ENCODE results near the gene ANXA1. TPM values are rescaled to one million over a fixed set of nuclear protein-coding genes. Genes with fewer than 3 reads are reported as not detected.
A peak's percentile ranks its signal among the peaks of the same experiment; 100 is the strongest.

Gene ANXA1
- total and polyA plus RNA-seq, 2 of the 13 experiments (the other 11 are each of a cell fraction or from before 2014, with no cell fraction given), result 0.15 to 0.20 TPM

DNA sequence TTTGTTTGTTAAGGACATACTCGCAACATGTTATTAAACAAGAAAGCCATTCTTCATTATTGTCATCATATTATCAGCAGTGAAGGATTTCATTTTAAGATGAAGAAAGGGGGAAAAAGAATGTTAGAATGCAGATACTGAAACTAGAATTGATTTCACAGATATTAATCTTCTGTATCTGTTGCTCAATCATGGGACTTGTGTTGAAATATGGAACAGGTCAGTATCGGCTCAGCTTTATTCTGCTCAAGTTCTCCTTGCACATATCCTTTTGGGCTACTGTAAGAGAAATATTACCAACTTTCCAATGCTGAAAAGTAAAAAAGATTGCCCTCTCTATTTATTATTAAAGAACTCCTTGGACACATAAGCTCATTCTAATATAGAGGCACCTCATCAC lies 13.8 kb upstream of the ANXA1 start:
- intact Hi-C loops (cut with micrococcal nuclease; ENCODE audit: unreplicated experiment), result no loop called here
- Histone ChIP-seq H3K4me2 (ENCODE audit: low read depth, low read length) (no peak overlapping the region), H3K9me3 (ENCODE audit: low read length) (no peaks in the 10 kb centered on the region), H3K4me1 (ENCODE audit: insufficient read depth, low read length) (no peaks in the 10 kb centered on the region), H3K9ac (ENCODE audit: insufficient read depth, low read depth, low read length) (no peak overlapping the region), H3K4me3 (replicated peaks in 1 of 3; ENCODE audit: insufficient read depth in 1 of 3, low read depth in 2 of 3, low read length in 3 of 3) (no peak overlapping the region), H3K27ac (ENCODE audit: extremely low read length, insufficient read depth, low read length) (no peak overlapping the region), H3K36me3 (replicated peaks in 1 of 2; ENCODE audit: control insufficient read depth in 1 of 2, insufficient read depth in 2 of 2, low read length in 2 of 2) (no peaks in the 10 kb centered on the region), H3K79me2 (ENCODE audit: insufficient read depth, low read length) (no peaks in the 10 kb centered on the region), H4K20me1 (ENCODE audit: insufficient read depth, low read length) (no peaks in the 10 kb centered on the region), H3K27me3 (ENCODE audit: control insufficient read depth in 1 of 2, insufficient read depth in 2 of 2, low read length in 2 of 2) (no peaks in the 10 kb centered on the region), H2AFZ (ENCODE audit: low read length) (no peak overlapping the region)
- no peak for TF ChIP-seq ASH2L (IDR thresholded peaks at IDR 0.05; ENCODE audit: insufficient read length, low read depth, low read length)
- no peak for TF ChIP-seq KLF13 (CRISPR knock-in tag; IDR thresholded peaks at IDR 0.05)
- TF ChIP-seq NFKBIZ (CRISPR knock-in tag; IDR thresholded peaks at IDR 0.05), result no peak
- TF ChIP-seq CEBPB (IDR thresholded peaks at IDR 0.05; ENCODE audit: borderline replicate concordance, low read depth, low read length), result peak; percentile 41; the same call in 1 of the 2 replicates
- TF ChIP-seq ZNF260 (CRISPR knock-in tag; IDR thresholded peaks at IDR 0.05; ENCODE audit: borderline replicate concordance, low read depth), result no peak
- TF ChIP-seq MATR3 (CRISPR knock-in tag; IDR thresholded peaks at IDR 0.05), result no peak
- no peak for TF ChIP-seq ZNF430 (CRISPR knock-in tag; IDR thresholded peaks at IDR 0.05)
- no peak for TF ChIP-seq SMARCE1 (IDR thresholded peaks at IDR 0.05; ENCODE audit: borderline replicate concordance)
- no peak for DNase-seq (ENCODE audit: low spot score)
- no TSS peak for BruUV-seq (replicated peaks)
- POLR2A ChIA-PET, result no interaction called here
- ATAC-seq, result no peak
- FAIRE-seq, result no peak
- WGBS (ENCODE audit: low lambda C conversion rate), result 0% methylated on average over 2 of the region's 2 CpGs
- CTCF ChIA-PET (ENCODE audit: low intra/inter-chr PET ratio, low total read pairs), result no interaction called here
- in situ Hi-C loops (cut with HindIII; ENCODE audit: extremely low pct_ligation_motif_present, low pct_unique_long_range_greater_than_20kb), result no loop called here

DNA sequence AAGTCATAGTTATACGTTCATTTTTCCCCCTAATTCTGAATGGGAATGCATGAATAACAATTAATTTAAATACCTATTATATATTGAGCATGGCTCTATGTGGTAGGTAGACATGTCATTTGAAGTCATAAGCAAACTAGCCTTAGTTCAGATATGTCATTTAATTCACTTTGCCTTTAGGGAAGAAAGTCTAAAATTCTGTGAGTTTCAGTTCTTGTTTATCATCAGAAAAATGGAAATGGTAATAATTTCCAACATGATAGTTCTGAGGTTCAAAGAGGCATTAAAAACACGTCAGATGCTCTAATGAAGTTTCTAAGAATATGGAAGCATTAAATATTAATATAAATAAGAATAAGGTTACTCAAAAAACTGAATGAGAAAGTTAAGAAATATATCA lies 13.1 kb upstream of the ANXA1 start:
- CTCF ChIA-PET (ENCODE audit: low intra/inter-chr PET ratio, low total read pairs), result no interaction called here
- 2% methylated on average over 2 of the region's 2 CpGs for WGBS (ENCODE audit: low lambda C conversion rate)
- intact Hi-C loops (cut with micrococcal nuclease; ENCODE audit: unreplicated experiment), result no loop called here
- in situ Hi-C loops (cut with HindIII; ENCODE audit: extremely low pct_ligation_motif_present, low pct_unique_long_range_greater_than_20kb), result no loop called here
- H3K9me3 ChIP-seq (ENCODE audit: low read length), result no peaks in the 10 kb centered on the region
- no peaks in the 10 kb centered on the region for H4K20me1 ChIP-seq (ENCODE audit: insufficient read depth, low read length)
- no peaks in the 10 kb centered on the region for H3K27me3 ChIP-seq (ENCODE audit: control insufficient read depth in 1 of 2, insufficient read depth in 2 of 2, low read length in 2 of 2)
- no peaks in the 10 kb centered on the region for H3K36me3 ChIP-seq (replicated peaks in 1 of 2; ENCODE audit: control insufficient read depth in 1 of 2, insufficient read depth in 2 of 2, low read length in 2 of 2)
- no peak overlapping the region for H3K27ac ChIP-seq (ENCODE audit: extremely low read length, insufficient read depth, low read length)
- DNase-seq (ENCODE audit: low spot score) (no peak), FAIRE-seq (no peak), ATAC-seq (no peak)
- H3K4me2 ChIP-seq (ENCODE audit: low read depth, low read length), result no peak overlapping the region
- H3K9ac ChIP-seq (ENCODE audit: insufficient read depth, low read depth, low read length), result no peak overlapping the region
- H3K4me3 ChIP-seq (replicated peaks in 1 of 3; ENCODE audit: insufficient read depth in 1 of 3, low read depth in 2 of 3, low read length in 3 of 3), result no peak overlapping the region
- H3K79me2 ChIP-seq (ENCODE audit: insufficient read depth, low read length), result no peaks in the 10 kb centered on the region
- no peaks in the 10 kb centered on the region for H3K4me1 ChIP-seq (ENCODE audit: insufficient read depth, low read length)
- no TSS peak for BruUV-seq (replicated peaks)
- POLR2A ChIA-PET, result no interaction called here
- H2AFZ ChIP-seq (ENCODE audit: low read length), result no peak overlapping the region
- TF ChIP-seq ZNF547 (CRISPR knock-in tag; IDR thresholded peaks at IDR 0.05), result no peak
- TF ChIP-seq NFKBIZ (CRISPR knock-in tag; IDR thresholded peaks at IDR 0.05), result no peak
- no peak for TF ChIP-seq ZNF33B (CRISPR knock-in tag; IDR thresholded peaks at IDR 0.05)
- TF ChIP-seq, protein P1, sequence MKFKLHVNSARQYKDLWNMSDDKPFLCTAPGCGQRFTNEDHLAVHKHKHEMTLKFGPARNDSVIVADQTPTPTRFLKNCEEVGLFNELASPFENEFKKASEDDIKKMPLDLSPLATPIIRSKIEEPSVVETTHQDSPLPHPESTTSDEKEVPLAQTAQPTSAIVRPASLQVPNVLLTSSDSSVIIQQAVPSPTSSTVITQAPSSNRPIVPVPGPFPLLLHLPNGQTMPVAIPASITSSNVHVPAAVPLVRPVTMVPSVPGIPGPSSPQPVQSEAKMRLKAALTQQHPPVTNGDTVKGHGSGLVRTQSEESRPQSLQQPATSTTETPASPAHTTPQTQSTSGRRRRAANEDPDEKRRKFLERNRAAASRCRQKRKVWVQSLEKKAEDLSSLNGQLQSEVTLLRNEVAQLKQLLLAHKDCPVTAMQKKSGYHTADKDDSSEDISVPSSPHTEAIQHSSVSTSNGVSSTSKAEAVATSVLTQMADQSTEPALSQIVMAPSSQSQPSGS (CRISPR knock-in tag; IDR thresholded peaks at IDR 0.05), result no peak
- TF ChIP-seq SSRP1 (CRISPR knock-in tag; IDR thresholded peaks at IDR 0.05), result no peak
- TF ChIP-seq, protein P2, sequence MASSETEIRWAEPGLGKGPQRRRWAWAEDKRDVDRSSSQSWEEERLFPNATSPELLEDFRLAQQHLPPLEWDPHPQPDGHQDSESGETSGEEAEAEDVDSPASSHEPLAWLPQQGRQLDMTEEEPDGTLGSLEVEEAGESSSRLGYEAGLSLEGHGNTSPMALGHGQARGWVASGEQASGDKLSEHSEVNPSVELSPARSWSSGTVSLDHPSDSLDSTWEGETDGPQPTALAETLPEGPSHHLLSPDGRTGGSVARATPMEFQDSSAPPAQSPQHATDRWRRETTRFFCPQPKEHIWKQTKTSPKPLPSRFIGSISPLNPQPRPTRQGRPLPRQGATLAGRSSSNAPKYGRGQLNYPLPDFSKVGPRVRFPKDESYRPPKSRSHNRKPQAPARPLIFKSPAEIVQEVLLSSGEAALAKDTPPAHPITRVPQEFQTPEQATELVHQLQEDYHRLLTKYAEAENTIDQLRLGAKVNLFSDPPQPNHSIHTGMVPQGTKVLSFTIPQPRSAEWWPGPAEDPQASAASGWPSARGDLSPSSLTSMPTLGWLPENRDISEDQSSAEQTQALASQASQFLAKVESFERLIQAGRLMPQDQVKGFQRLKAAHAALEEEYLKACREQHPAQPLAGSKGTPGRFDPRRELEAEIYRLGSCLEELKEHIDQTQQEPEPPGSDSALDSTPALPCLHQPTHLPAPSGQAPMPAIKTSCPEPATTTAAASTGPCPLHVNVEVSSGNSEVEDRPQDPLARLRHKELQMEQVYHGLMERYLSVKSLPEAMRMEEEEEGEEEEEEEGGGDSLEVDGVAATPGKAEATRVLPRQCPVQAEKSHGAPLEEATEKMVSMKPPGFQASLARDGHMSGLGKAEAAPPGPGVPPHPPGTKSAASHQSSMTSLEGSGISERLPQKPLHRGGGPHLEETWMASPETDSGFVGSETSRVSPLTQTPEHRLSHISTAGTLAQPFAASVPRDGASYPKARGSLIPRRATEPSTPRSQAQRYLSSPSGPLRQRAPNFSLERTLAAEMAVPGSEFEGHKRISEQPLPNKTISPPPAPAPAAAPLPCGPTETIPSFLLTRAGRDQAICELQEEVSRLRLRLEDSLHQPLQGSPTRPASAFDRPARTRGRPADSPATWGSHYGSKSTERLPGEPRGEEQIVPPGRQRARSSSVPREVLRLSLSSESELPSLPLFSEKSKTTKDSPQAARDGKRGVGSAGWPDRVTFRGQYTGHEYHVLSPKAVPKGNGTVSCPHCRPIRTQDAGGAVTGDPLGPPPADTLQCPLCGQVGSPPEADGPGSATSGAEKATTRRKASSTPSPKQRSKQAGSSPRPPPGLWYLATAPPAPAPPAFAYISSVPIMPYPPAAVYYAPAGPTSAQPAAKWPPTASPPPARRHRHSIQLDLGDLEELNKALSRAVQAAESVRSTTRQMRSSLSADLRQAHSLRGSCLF (CRISPR knock-in tag; IDR thresholded peaks at IDR 0.05; ENCODE audit: borderline replicate concordance), result no peak
- TF ChIP-seq CENPX (CRISPR knock-in tag; IDR thresholded peaks at IDR 0.05), result no peak
- TF ChIP-seq AKAP8 (CRISPR knock-in tag; IDR thresholded peaks at IDR 0.05), result no peak
